Mesothelial cell of epicardium (in vitro differentiated cells): ENCODE measurements around the gene VDAC1. TPM values are rescaled to one million over a fixed set of nuclear protein-coding genes. Genes with fewer than 3 reads are reported as not detected.

Experiments used
- DNase-seq, 2 experiments: peaks; one replicate each; pipeline ENCODE4 v3.0.0; 2021; ENCODE audit warnings: low spot score in 2 of 2; ENCODE audit not compliant: unreplicated experiment in 2 of 2
- H3K27ac Mint-ChIP-seq: 2 replicates; pipeline ENCODE4 v1.8.0; 2021; ENCODE audit warnings: mixed read lengths
- H3K27me3 Mint-ChIP-seq: 2 replicates; pipeline ENCODE4 v1.8.0; 2021; ENCODE audit warnings: low read depth, mixed read lengths
- H3K36me3 Mint-ChIP-seq: 2 replicates; pipeline ENCODE4 v1.8.0; 2021; ENCODE audit warnings: mixed read lengths
- H3K4me1 Mint-ChIP-seq: 2 replicates; pipeline ENCODE4 v1.8.0; 2021; ENCODE audit warnings: mixed read lengths
- H3K4me3 Mint-ChIP-seq: 2 replicates; pipeline ENCODE4 v1.8.0; 2021; ENCODE audit warnings: mild to moderate bottlenecking, moderate library complexity, mixed read lengths
- H3K9me3 Mint-ChIP-seq: 2 replicates; pipeline ENCODE4 v1.8.0; 2021; ENCODE audit warnings: mixed read lengths
- CTCF ChIP-seq: fragments of 200-600 bp; sonication (generic); IDR thresholded peaks from one replicate; pipeline ENCODE4 v1.5.0; 2021; ENCODE audit warnings: antibody characterized with exemption; ENCODE audit not compliant: unreplicated experiment
- total RNA-seq: library from RNA; stranded (reverse); gene quantifications from 3 replicates; pipeline ENCODE4 v1.2.1, GENCODE V29; 2021

Gene VDAC1
- total RNA-seq, 1 donor from 2014 or later = 111 TPM

DNA sequence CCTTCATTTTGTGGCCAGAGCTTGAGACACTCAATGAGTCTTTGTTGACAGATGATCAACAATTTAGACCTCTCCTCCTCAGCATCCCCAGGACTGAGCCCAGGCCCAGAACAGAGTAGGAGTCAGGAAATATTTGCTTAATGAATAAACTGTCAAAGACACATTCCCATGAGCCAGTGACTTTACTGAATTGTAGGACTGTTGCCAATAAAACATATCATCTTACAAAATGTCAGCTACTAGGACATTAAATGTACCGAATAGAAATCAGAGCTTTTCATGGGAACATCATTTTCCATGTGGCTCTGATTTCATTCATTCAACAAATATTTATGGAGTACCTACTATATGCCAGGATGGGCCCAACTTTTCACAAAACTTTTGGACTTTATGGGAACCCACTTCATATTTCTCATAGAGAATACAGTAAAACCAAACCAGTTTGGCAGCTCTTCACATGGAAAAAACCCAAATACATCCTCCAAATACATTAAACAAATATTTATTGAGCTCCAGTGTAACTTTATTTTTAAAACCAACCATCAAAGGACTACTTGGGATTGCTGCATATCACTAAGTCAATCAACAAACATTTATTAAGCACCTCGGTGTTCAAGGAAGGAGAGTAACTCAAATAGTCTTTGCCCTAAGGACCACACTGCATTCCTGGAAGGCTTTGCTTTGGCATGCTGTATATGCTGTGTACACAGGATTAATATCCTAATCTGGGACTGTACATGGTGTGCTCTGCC is 11.4 kb downstream of the VDAC1 start:
- H3K4me3 Mint-ChIP-seq = no peak overlapping the region
- no peak overlapping the region for H3K27ac Mint-ChIP-seq
- no peak for TF ChIP-seq CTCF
- H3K9me3 Mint-ChIP-seq = no peaks in the 10 kb centered on the region
- peaks cover 13% of the 10 kb centered on the region for H3K36me3 Mint-ChIP-seq
- no peak for DNase-seq
- no peaks in the 10 kb centered on the region for H3K27me3 Mint-ChIP-seq
- peaks cover 28% of the 10 kb centered on the region for H3K4me1 Mint-ChIP-seq

DNA sequence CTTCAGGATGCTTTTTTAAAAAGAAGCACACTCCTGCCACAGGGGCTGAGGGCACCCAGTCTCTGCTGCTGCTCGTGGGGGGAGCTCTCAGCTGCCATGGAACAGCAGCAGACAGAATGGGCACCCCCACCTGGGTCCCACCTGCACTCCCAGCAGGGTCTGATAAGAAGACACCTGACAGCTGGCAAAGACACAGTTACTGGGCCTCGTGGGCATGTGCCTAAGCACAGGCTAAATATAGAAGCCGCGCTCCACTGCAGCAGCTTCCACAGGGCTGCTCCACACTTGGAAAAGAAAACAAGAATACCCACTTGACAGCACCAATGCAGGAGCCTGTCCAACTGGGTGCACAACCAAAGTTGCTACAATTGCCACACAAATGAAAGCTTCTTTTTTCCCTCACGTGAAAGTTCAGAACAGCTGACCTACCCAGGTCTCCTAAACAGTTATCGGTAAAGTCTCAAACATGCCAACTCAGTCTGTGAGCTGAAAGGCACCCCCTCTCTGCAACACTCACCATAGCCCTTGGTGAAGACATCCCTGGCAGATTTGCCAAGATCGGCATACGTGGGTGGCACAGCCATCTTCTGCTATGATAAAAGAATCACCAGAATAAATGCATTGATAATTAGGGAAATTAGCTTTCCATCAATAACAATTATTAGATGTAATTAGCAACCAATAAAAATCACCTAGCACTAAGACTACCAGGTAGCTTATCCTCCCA is 12.2 kb downstream of the VDAC1 start:
- no peak overlapping the region for H3K27ac Mint-ChIP-seq
- H3K27me3 Mint-ChIP-seq = no peaks in the 10 kb centered on the region
- H3K4me1 Mint-ChIP-seq = peaks cover 28% of the 10 kb centered on the region
- H3K36me3 Mint-ChIP-seq = peaks cover 17% of the 10 kb centered on the region
- no peaks in the 10 kb centered on the region for H3K9me3 Mint-ChIP-seq
- no peak for TF ChIP-seq CTCF
- H3K4me3 Mint-ChIP-seq = no peak overlapping the region
- DNase-seq = no peak

DNA sequence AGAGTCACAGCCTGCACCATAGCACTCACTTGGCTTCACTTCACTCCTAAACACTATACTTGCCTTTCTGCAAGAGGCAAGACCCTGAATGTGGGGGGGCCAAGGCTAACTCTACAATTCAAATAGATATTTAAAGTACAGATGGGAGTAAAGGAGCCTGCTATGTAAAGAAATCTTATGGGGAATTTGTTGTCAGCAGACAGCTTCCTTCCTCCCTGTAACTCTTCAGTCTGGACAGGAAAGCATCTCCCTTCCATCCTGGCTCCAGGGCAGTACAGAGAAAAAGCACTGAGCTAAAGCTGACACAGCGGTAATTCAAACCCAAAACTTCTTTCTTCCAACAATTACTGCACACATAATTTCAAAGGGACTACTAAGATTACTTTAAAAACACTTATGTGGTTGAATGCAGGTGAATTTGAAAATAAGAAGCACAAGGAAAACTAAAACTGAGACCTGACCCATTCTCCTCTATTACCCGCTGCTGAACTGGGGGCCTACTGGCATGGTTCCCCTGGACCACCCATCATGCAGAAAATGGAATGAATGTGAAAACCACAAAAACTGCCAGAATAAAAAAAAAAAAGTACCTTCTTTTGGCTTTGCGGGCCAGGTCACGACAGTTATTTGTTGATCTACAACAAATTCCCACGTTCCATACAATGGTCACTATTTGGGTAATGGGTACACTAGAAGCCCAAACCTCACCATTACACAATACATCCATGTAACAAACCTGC is 13.4 kb downstream of the VDAC1 start:
- Mint-ChIP-seq H3K36me3 (peaks cover 21% of the 10 kb centered on the region), H3K27me3 (no peaks in the 10 kb centered on the region), H3K4me3 (no peak overlapping the region), H3K4me1 (peaks cover 28% of the 10 kb centered on the region), H3K27ac (no peak overlapping the region), H3K9me3 (no peaks in the 10 kb centered on the region)
- no peak for DNase-seq
- no peak for TF ChIP-seq CTCF

DNA sequence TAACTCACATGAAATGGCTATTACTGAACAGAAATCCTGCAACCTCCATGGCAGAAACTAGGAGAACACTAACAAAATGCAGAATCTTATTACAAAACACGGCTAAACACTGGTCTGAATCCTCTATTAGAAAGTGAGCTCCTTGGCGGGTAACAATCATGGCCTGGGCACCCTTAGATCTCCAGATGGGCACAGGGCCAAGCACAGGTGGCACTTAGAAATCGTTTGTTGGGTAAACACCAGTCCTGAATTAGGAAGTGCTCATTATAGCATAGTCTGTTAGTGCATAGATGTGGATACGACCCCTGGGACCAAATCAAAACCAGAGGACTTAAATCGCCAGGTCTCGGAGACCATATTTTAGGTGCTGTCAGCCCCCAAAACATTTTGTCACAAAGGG is 14.4 kb downstream of the VDAC1 start:
- Mint-ChIP-seq H3K27me3 (no peaks in the 10 kb centered on the region), H3K36me3 (peaks cover 27% of the 10 kb centered on the region), H3K9me3 (no peaks in the 10 kb centered on the region), H3K4me3 (no peak overlapping the region), H3K4me1 (peaks cover 22% of the 10 kb centered on the region), H3K27ac (no peak overlapping the region)
- no peak for TF ChIP-seq CTCF
- no peak for DNase-seq

DNA sequence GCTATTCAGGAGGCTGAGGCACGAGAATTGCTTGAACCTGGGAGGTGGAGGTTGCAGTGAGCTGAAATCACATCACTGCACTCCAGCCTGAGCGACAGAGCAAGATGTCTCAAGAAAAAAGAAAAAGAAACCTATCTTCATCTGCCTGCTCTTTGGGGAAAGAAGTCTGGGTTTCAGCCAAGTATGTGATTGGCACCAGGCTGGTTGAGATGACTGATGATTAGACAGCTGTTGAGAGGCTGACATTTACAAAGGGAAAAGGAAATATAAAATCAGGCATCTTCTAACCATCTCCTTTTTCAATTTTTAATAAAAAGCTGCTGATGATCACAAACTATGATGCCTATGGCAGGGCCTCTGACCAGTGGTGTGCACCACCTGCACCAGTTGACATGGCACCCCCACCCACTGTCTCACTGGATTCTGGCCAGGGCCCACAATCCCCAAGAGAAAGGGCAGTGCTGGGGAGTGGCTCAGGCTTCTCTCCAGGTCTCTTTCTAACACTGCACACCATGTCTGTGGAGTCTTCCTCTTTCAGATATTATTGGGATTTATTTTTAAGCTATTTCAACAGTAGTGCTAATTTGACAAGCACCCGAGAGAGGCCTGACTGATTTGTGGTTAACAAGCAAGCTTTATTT is 19.1 kb downstream of the VDAC1 start:
- no peak overlapping the region for H3K4me3 Mint-ChIP-seq
- no peaks in the 10 kb centered on the region for H3K27me3 Mint-ChIP-seq
- DNase-seq = no peak
- H3K27ac Mint-ChIP-seq = no peak overlapping the region
- no peaks in the 10 kb centered on the region for H3K9me3 Mint-ChIP-seq
- H3K36me3 Mint-ChIP-seq = peaks cover 43% of the 10 kb centered on the region
- no peak for TF ChIP-seq CTCF
- H3K4me1 Mint-ChIP-seq = no peaks in the 10 kb centered on the region
